Transverse colon (tissue), 3 donors: Measurements from ENCODE around the gene NCOR1.

ENCODE experiments used
- EP300 ChIP-seq: sonication (generic); formaldehyde crosslinking; IDR thresholded peaks from one replicate; pipeline ENCODE4 v1.6.1; 2017; ENCODE audit warnings: antibody characterized with exemption, low read depth
- POLR2A ChIP-seq: fragments of 450-650 bp; IDR thresholded peaks from one replicate; pipeline ENCODE4 v1.6.1; 2016; ENCODE audit warnings: antibody characterized with exemption, mild to moderate bottlenecking, moderate library complexity
- TF ChIP-seq, protein P1 (sequence below), 5 experiments: fragments of 200-600 bp in 3 of 5; fragments of 450-650 bp in 2 of 5; sonication (generic) in 3 of 5; IDR thresholded peaks; 1 replicate in 2 of 5; 2 replicates in 3 of 5; pipeline ENCODE4 v1.5.1; 2016 to 2017; ENCODE audit warnings: antibody characterized with exemption in 5 of 5, inconsistent platforms in 3 of 5, mild to moderate bottlenecking in 2 of 5, moderate library complexity in 1 of 5

DNA sequence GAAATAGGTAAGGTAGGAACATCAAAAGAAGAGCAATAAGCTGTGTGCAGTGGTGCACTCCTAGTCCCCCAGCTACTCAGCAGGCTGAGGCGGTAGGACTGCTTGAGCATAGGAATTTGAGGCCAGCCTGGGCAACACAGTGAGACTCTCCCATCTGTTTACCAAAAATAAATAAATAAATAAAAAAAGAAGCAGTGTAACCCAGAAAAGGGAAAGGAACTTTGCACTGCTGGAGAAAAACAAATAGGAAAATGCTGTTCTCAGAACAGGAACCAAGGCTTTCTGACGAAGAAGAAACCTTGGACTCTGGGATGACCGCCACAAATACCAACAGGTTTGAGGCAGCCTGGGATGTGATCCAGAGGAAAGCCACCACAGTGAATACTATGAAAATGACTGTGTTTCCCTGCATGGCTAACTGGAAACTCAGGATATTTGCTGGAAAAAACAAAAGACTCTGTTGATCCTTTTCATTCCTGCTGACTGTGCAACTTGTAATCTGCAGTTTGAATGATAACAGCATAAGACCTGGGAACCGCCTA, 174.6 kb downstream of the NCOR1 start:
- TF ChIP-seq POLR2A (no peak), EP300 (no peak)
- TF ChIP-seq, protein P1, sequence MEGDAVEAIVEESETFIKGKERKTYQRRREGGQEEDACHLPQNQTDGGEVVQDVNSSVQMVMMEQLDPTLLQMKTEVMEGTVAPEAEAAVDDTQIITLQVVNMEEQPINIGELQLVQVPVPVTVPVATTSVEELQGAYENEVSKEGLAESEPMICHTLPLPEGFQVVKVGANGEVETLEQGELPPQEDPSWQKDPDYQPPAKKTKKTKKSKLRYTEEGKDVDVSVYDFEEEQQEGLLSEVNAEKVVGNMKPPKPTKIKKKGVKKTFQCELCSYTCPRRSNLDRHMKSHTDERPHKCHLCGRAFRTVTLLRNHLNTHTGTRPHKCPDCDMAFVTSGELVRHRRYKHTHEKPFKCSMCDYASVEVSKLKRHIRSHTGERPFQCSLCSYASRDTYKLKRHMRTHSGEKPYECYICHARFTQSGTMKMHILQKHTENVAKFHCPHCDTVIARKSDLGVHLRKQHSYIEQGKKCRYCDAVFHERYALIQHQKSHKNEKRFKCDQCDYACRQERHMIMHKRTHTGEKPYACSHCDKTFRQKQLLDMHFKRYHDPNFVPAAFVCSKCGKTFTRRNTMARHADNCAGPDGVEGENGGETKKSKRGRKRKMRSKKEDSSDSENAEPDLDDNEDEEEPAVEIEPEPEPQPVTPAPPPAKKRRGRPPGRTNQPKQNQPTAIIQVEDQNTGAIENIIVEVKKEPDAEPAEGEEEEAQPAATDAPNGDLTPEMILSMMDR (IDR thresholded peaks at IDR 0.05), result no peak
